K562 (cell line): ENCODE data around the gene NPTX2. TPM values are rescaled to one million over a fixed set of nuclear protein-coding genes. Genes with fewer than 3 reads are reported as not detected.

Experiments
- ATAC-seq: fragments of 200-7000 bp; cut with Tn5 transposase; 3 replicates; pipeline ENCODE4 v1.9.1; 2020; ENCODE audit warnings: moderate library complexity
- BruUV-seq: library from RNA; stranded (reverse); fragments of 400-500 nt; replicated peaks from 2 replicates; lab custom pipeline; 2021; lab: Mats Ljungman, UMichigan
- CTCF ChIA-PET: fragments of 300-600 bp; formaldehyde crosslinking; extraction: SDS; loops from one replicate; lab custom pipeline; 2021; ENCODE audit warnings: low intra/inter-chr PET ratio; lab: Yijun Ruan, JAX
- POLR2A ChIA-PET: fragments of 300-600, 350-650 bp; sonication (Branson Sonifier 250); formaldehyde crosslinking; extraction: SDS; loops from one replicate; lab custom pipeline; 2021; ENCODE audit warnings: antibody characterized with exemption, inconsistent platforms; lab: Yijun Ruan, JAX
- DNase-seq, 4 experiments: peaks; one replicate each; pipeline versions ENCODE4 v3.0.0 to v3.0.0-alpha.2; 2011 to 2018; ENCODE audit warnings: low spot score in 3 of 4, mixed read lengths in 3 of 4; ENCODE audit errors: extremely low read depth in 1 of 4
- FAIRE-seq: peaks from 2 replicates; lab custom pipeline; 2011; peaks lifted over from hg19 to GRCh38; lab: Jason Lieb, UNC
- H2AFZ ChIP-seq: 2 replicates; pipeline ENCODE4 v1.6.0; 2011; ENCODE audit warnings: low read depth, low read length, control low read depth, inconsistent platforms
- H3K27ac ChIP-seq: fragments of 200-600 bp; 3 replicates; pipeline ENCODE4 v1.8.0; 2011; ENCODE audit warnings: low read depth, mild to moderate bottlenecking, control low read depth, inconsistent platforms, low read length, moderate library complexity, mixed read lengths; ENCODE audit errors: extremely low read depth
- H3K27me3 ChIP-seq, 2 experiments: fragments of 300-600 bp in 1 of 2; 2 replicates in 1 of 2; 3 replicates in 1 of 2; pipeline versions ENCODE4 v1.6.0 to v1.8.0; 2011; ENCODE audit warnings: inconsistent platforms in 2 of 2, low read length in 2 of 2, mild to moderate bottlenecking in 1 of 2, mixed read lengths in 1 of 2, moderate library complexity in 1 of 2; ENCODE audit not compliant: control insufficient read depth in 2 of 2, insufficient read depth in 2 of 2
- H3K36me3 ChIP-seq: fragments of 300-600 bp; 3 replicates; pipeline ENCODE4 v1.8.0; 2011; ENCODE audit warnings: mild to moderate bottlenecking, low read length, inconsistent platforms; ENCODE audit not compliant: control insufficient read depth, insufficient read depth
- H3K4me1 ChIP-seq, 2 experiments: fragments of 200-600 bp in 1 of 2; replicated peaks in 1 of 2; 2 replicates in 1 of 2; 3 replicates in 1 of 2; pipeline versions ENCODE4 v1.5.1 to v1.8.0; 2011; ENCODE audit warnings: inconsistent platforms in 2 of 2, low read length in 2 of 2, mild to moderate bottlenecking in 1 of 2, mixed read lengths in 1 of 2, moderate library complexity in 1 of 2; ENCODE audit not compliant: control insufficient read depth in 2 of 2, insufficient read depth in 2 of 2
- H3K4me2 ChIP-seq: 2 replicates; pipeline ENCODE4 v1.6.1; 2011; ENCODE audit warnings: low read length, control low read depth, inconsistent platforms, mixed read lengths; ENCODE audit not compliant: insufficient read depth
- H3K4me3 ChIP-seq: fragments of 200-600 bp; sonication (generic), shearing (Covaris generic); 2 replicates; pipeline ENCODE4 v1.5.1; 2016; ENCODE audit warnings: control low read depth, inconsistent platforms
- H3K79me2 ChIP-seq: fragments of 200-600 bp; 3 replicates; pipeline ENCODE4 v1.8.0; 2011; ENCODE audit warnings: low read length, inconsistent platforms; ENCODE audit not compliant: control insufficient read depth, insufficient read depth
- H3K9ac ChIP-seq, 2 experiments: 2 replicates each; pipeline versions ENCODE4 v1.6.0 to v1.6.1; 2011; ENCODE audit warnings: low read depth in 2 of 2, low read length in 2 of 2, control low read depth in 1 of 2, inconsistent platforms in 1 of 2, mild to moderate bottlenecking in 1 of 2, mixed read lengths in 1 of 2; ENCODE audit not compliant: insufficient read depth in 1 of 2
- H3K9me1 ChIP-seq: one replicate; pipeline ENCODE4 v1.6.0; 2011; ENCODE audit warnings: inconsistent platforms, mild to moderate bottlenecking, low read length, moderate library complexity; ENCODE audit not compliant: control insufficient read depth, insufficient read depth
- H3K9me3 ChIP-seq: replicated peaks from 2 replicates; pipeline ENCODE4 v1.5.1; 2011; ENCODE audit warnings: low read depth, low read length, inconsistent platforms; ENCODE audit not compliant: control insufficient read depth, insufficient read depth
- H4K20me1 ChIP-seq: replicated peaks from 2 replicates; pipeline ENCODE4 v1.6.1; 2011; ENCODE audit warnings: low read length, inconsistent platforms, mixed read lengths; ENCODE audit not compliant: control insufficient read depth, insufficient read depth
- KLF6 ChIP-seq: fragments of 250-450 bp; sonication (Bioruptor Pico); IDR thresholded peaks from 2 replicates; pipeline ENCODE4 v1.4.0; 2020; ENCODE audit warnings: mild to moderate bottlenecking, moderate library complexity, borderline replicate concordance
- NCOA6 ChIP-seq: fragments of 450-650 bp; IDR thresholded peaks from 2 replicates; pipeline ENCODE4 v1.6.1; 2017; ENCODE audit warnings: mild to moderate bottlenecking
- PCBP2 ChIP-seq: fragments of 200-400 bp; formaldehyde crosslinking; IDR thresholded peaks from 2 replicates; pipeline ENCODE4 v1.6.1; 2018; ENCODE audit warnings: low read length, low read depth, mild to moderate bottlenecking, moderate library complexity; ENCODE audit not compliant: poor library complexity, severe bottlenecking
- POLR2AphosphoS5 ChIP-seq: IDR thresholded peaks from 2 replicates; pipeline ENCODE4 v1.6.1; 2011; ENCODE audit warnings: mild to moderate bottlenecking, low read depth, low read length, moderate library complexity; ENCODE audit not compliant: control insufficient read depth, insufficient read depth
- SRF ChIP-seq, 2 experiments: fragments of 250-450, 450-650 bp in 1 of 2; sonication (Bioruptor Pico) in 1 of 2; sonication (generic) in 1 of 2; formaldehyde crosslinking; IDR thresholded peaks; 2 replicates each; pipeline versions ENCODE4 v1.5.0 to v1.5.1; 2020 to 2022; ENCODE audit warnings: mild to moderate bottlenecking in 1 of 2, missing genetic modification reagents in 1 of 2
- ZNF324 ChIP-seq: fragments of 250-450 bp; sonication (Bioruptor Pico); IDR thresholded peaks from 2 replicates; pipeline ENCODE4 v1.4.0; 2020; ENCODE audit warnings: mild to moderate bottlenecking
- WGBS: fragments of 100-300 bp; shearing (Covaris generic); methylation state at CpG from one replicate; pipeline ENCODE4 v1.1.6; 2016; ENCODE audit warnings: low coverage, mixed read lengths; ENCODE audit not compliant: insufficient coverage; ENCODE audit errors: missing lambda C conversion rate; 5-methylcytosine and 5-hydroxymethylcytosine counted together
- in situ Hi-C: fragments of 300-500 bp; cut with MboI; formaldehyde crosslinking; loops from 4 replicates; pipeline ENCODE4 v1.15.0; 2018; ENCODE audit warnings: inconsistent platforms, mixed read lengths
- intact Hi-C: fragments of 100-400 bp; cut with micrococcal nuclease; formaldehyde crosslinking; loops from 2 replicates; pipeline ENCODE4 v1.14.2; 2022
- polyA plus RNA-seq, 8 experiments: library from polyadenylated mRNA; depleted of rRNA in 4 of 8; stranded (reverse) in 5 of 8; unstranded in 3 of 8; fragments of >200 nt; fragmentation: Nextera tagmentation in 2 of 8; fragmentation: Illumina TruSeq in 1 of 8; extraction: Ambion mirVana in 2 of 8; extraction: Trizol in 1 of 8; gene quantifications; 2 replicates each; pipeline versions ENCODE4 v1.2.1 to v1.2.3, GENCODE V29; 2011 to 2014; ENCODE audit warnings: inconsistent platforms in 1 of 8, missing spikeins in 1 of 8
- total RNA-seq, 7 experiments: library from RNA; depleted of rRNA in 6 of 7; stranded (reverse); fragments of >200 nt in 6 of 7; fragmentation: Illumina TruSeq in 2 of 7; extraction: Trizol in 2 of 7; gene quantifications; 2 replicates each; pipeline versions ENCODE4 v1.2.1 to v1.2.3, GENCODE V29; 2011 to 2021; ENCODE audit warnings: low replicate concordance in 1 of 7
- TF ChIP-seq, protein P1 (sequence below): fragments of 250-450 bp; sonication (Bioruptor Pico); IDR thresholded peaks from 2 replicates; pipeline ENCODE4 v1.4.0; 2020; ENCODE audit warnings: mild to moderate bottlenecking, moderate library complexity, borderline replicate concordance
- TF ChIP-seq, protein P2 (sequence below): IDR thresholded peaks from 2 replicates; pipeline ENCODE4 v1.6.1; 2014; ENCODE audit warnings: antibody characterized with exemption
- TF ChIP-seq, protein P3 (sequence below): fragments of 250-450 bp; sonication (Bioruptor Pico); IDR thresholded peaks from 2 replicates; pipeline ENCODE4 v1.8.0; 2021; ENCODE audit warnings: moderate library complexity, mild to moderate bottlenecking, inconsistent platforms
- TF ChIP-seq, protein P4 (sequence below), 2 experiments: fragments of 200-800 bp in 1 of 2; sonication (Bioruptor generic) in 1 of 2; sonication (generic) in 1 of 2; formaldehyde crosslinking in 1 of 2; IDR thresholded peaks in 1 of 2; conservative IDR thresholded peaks in 1 of 2; 2 replicates each; pipeline versions ENCODE4 v1.5.0 to v1.6.1; 2016 to 2020; ENCODE audit warnings: missing compliant biosample characterization in 1 of 2, missing genetic modification characterization in 1 of 2, missing genetic modification reagents in 1 of 2
- TF ChIP-seq, protein P5 (sequence below): fragments of 250-450 bp; sonication (Bioruptor Pico); IDR thresholded peaks from 2 replicates; pipeline ENCODE4 v1.8.0; 2021; ENCODE audit warnings: mild to moderate bottlenecking, moderate library complexity

NPTX2 gene
- total and polyA plus RNA-seq, 9 of the 15 experiments (the other 6 are each of a cell fraction or from before 2014, with no cell fraction given): 0.07 TPM; not detected in 8

DNA sequence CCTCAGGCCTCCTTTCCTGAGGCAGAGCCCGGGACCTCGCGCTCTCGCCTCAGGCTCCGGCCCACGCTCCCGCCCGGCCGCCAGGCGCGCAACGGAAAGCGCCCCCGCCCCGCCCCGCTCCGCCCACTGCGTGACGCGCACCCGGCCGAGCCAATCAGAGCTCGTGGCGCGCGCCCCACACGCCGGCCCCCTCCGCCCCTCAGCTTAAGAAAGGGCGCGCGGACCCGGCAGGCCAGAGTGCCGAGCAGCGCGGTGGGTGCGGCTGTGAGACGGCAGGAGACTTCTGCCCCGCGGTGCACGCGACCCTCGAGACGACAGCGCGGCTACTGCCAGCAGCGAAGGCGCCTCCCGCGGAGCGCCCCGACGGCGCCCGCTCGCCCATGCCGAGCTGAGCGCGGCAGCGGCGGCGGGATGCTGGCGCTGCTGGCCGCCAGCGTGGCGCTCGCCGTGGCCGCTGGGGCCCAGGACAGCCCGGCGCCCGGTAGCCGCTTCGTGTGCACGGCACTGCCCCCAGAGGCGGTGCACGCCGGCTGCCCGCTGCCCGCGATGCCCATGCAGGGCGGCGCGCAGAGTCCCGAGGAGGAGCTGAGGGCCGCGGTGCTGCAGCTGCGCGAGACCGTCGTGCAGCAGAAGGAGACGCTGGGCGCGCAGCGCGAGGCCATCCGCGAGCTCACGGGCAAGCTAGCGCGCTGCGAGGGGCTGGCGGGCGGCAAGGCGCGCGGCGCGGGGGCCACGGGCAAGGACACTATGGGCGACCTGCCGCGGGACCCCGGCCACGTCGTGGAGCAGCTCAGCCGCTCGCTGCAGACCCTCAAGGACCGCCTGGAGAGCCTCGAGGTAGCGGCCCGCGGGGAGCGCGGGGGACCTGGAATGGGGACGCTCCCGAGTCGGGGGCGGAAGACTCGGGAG, at the start of gene NPTX2 (continued):
- TF ChIP-seq, protein P1, sequence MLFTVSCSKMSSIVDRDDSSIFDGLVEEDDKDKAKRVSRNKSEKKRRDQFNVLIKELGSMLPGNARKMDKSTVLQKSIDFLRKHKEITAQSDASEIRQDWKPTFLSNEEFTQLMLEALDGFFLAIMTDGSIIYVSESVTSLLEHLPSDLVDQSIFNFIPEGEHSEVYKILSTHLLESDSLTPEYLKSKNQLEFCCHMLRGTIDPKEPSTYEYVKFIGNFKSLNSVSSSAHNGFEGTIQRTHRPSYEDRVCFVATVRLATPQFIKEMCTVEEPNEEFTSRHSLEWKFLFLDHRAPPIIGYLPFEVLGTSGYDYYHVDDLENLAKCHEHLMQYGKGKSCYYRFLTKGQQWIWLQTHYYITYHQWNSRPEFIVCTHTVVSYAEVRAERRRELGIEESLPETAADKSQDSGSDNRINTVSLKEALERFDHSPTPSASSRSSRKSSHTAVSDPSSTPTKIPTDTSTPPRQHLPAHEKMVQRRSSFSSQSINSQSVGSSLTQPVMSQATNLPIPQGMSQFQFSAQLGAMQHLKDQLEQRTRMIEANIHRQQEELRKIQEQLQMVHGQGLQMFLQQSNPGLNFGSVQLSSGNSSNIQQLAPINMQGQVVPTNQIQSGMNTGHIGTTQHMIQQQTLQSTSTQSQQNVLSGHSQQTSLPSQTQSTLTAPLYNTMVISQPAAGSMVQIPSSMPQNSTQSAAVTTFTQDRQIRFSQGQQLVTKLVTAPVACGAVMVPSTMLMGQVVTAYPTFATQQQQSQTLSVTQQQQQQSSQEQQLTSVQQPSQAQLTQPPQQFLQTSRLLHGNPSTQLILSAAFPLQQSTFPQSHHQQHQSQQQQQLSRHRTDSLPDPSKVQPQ (CRISPR knock-in tag): no peak
- no peak for TF ChIP-seq PCBP2

DNA sequence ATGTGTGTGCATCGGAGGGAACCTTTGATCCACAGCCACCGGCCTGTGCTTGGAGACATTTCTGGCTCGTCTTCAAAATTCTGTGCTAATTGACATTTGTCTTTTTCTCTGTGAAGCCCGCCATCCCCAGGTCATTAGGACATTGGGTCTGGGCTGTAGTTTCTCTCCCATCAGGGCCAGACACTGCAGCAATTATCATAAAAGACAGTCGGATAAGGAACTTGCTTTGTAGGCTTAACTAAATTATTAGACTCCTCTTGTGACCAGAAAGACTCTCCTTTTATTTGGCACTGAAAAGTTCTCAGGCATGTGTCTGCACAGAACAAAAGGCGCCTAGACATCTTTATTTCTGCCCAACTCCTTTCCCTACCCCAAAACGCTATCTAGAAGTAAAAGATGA, 49.1 kb upstream of the NPTX2 start:
- peaks cover 28 to 39% of the 10 kb centered on the region in 2 experiments for H3K27me3 ChIP-seq
- BruUV-seq: no TSS peak
- ATAC-seq: no peak
- H3K79me2 ChIP-seq: no peaks in the 10 kb centered on the region
- H3K9ac ChIP-seq: no peak overlapping the region
- DNase-seq: no peak
- ChIA-PET POLR2A (no interaction called here), CTCF (no interaction called here)
- no peak for FAIRE-seq
- no peak overlapping the region for H3K27ac ChIP-seq
- no peak overlapping the region for H3K4me2 ChIP-seq
- no peaks in the 10 kb centered on the region for H3K9me1 ChIP-seq
- no peaks in the 10 kb centered on the region for H3K9me3 ChIP-seq
- WGBS: 2% methylated on average over 7 of the region's 7 CpGs
- no peak overlapping the region for H3K4me3 ChIP-seq
- intact Hi-C loops: no loop called here
- H4K20me1 ChIP-seq: no peaks in the 10 kb centered on the region
- H3K36me3 ChIP-seq: no peaks in the 10 kb centered on the region
- in situ Hi-C loops: no loop called here
- H2AFZ ChIP-seq: no peak overlapping the region
- H3K4me1 ChIP-seq: no peaks in the 10 kb centered on the region; a peak in 1 of 5 replicates
- TF ChIP-seq, protein P2, sequence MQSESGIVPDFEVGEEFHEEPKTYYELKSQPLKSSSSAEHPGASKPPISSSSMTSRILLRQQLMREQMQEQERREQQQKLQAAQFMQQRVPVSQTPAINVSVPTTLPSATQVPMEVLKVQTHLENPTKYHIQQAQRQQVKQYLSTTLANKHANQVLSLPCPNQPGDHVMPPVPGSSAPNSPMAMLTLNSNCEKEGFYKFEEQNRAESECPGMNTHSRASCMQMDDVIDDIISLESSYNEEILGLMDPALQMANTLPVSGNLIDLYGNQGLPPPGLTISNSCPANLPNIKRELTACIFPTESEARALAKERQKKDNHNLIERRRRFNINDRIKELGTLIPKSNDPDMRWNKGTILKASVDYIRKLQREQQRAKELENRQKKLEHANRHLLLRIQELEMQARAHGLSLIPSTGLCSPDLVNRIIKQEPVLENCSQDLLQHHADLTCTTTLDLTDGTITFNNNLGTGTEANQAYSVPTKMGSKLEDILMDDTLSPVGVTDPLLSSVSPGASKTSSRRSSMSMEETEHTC: no peak
- TF ChIP-seq, protein P3, sequence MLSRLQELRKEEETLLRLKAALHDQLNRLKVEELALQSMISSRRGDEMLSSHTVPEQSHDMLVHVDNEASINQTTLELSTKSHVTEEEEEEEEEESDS: no peak
- TF ChIP-seq KLF6: no peak
- TF ChIP-seq SRF (CRISPR knock-in tag; IDR thresholded peaks at IDR 0.05): no peak
- TF ChIP-seq, protein P4, sequence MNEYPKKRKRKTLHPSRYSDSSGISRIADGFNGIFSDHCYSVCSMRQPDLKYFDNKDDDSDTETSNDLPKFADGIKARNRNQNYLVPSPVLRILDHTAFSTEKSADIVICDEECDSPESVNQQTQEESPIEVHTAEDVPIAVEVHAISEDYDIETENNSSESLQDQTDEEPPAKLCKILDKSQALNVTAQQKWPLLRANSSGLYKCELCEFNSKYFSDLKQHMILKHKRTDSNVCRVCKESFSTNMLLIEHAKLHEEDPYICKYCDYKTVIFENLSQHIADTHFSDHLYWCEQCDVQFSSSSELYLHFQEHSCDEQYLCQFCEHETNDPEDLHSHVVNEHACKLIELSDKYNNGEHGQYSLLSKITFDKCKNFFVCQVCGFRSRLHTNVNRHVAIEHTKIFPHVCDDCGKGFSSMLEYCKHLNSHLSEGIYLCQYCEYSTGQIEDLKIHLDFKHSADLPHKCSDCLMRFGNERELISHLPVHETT (CRISPR knock-in tag; conservative IDR thresholded peaks at IDR 0.05 in 1 of 2, IDR thresholded peaks at IDR 0.05 in 1 of 2): no peak
- TF ChIP-seq, protein P5, sequence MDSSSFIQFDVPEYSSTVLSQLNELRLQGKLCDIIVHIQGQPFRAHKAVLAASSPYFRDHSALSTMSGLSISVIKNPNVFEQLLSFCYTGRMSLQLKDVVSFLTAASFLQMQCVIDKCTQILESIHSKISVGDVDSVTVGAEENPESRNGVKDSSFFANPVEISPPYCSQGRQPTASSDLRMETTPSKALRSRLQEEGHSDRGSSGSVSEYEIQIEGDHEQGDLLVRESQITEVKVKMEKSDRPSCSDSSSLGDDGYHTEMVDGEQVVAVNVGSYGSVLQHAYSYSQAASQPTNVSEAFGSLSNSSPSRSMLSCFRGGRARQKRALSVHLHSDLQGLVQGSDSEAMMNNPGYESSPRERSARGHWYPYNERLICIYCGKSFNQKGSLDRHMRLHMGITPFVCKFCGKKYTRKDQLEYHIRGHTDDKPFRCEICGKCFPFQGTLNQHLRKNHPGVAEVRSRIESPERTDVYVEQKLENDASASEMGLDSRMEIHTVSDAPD (CRISPR knock-in tag): no peak
- no peak for TF ChIP-seq NCOA6
- no peak for TF ChIP-seq ZNF324 (CRISPR knock-in tag)
- no peak for TF ChIP-seq POLR2AphosphoS5
